GM23338 (cell line): Measurements from ENCODE around the gene PGLYRP2. TPM values are rescaled to one million over a fixed set of nuclear protein-coding genes. Genes with fewer than 3 reads are reported as not detected.

Source experiments
- ATAC-seq: fragments of 200-7000 bp; cut with Tn5 transposase; 3 replicates; pipeline ENCODE4 v1.9.1; 2020
- DNase-seq: peaks from one replicate; pipeline ENCODE4 v3.0.0-alpha.2; 2015; ENCODE audit warnings: low spot score
- H2AFZ ChIP-seq: fragments of 200-600 bp; sonication (generic); 2 replicates; pipeline ENCODE4 v1.8.0; 2016; ENCODE audit warnings: antibody characterized with exemption, mild to moderate bottlenecking, moderate library complexity
- H3F3A ChIP-seq: fragments of 200-600 bp; sonication (generic); replicated peaks from 2 replicates; pipeline ENCODE4 v1.8.0; 2017; ENCODE audit warnings: antibody characterized with exemption, mixed run types, low read depth
- H3K27ac ChIP-seq: fragments of 200-600 bp; sonication (generic); 2 replicates; pipeline ENCODE4 v1.6.1; 2016; ENCODE audit warnings: low read depth
- H3K27me3 ChIP-seq: fragments of 200-600 bp; sonication (generic); 2 replicates; pipeline ENCODE4 v1.8.0; 2016; ENCODE audit warnings: mild to moderate bottlenecking, mixed run types, moderate library complexity; ENCODE audit not compliant: insufficient read depth
- H3K36me3 ChIP-seq: fragments of 200-600 bp; sonication (generic); 2 replicates; pipeline ENCODE4 v1.8.0; 2016; ENCODE audit warnings: mild to moderate bottlenecking; ENCODE audit not compliant: insufficient read depth
- H3K4me1 ChIP-seq: fragments of 200-600 bp; sonication (generic); 2 replicates; pipeline ENCODE4 v1.8.0; 2016; ENCODE audit warnings: mild to moderate bottlenecking, moderate library complexity; ENCODE audit not compliant: insufficient read depth
- H3K4me2 ChIP-seq: fragments of 200-600 bp; sonication (generic); 2 replicates; pipeline ENCODE4 v1.7.1; 2017; ENCODE audit warnings: mixed run types
- H3K4me3 ChIP-seq: fragments of 200-600 bp; sonication (generic); 2 replicates; pipeline ENCODE4 v1.6.1; 2016; ENCODE audit warnings: mixed run types
- H3K79me2 ChIP-seq: fragments of 200-600 bp; sonication (generic); replicated peaks from 2 replicates; pipeline ENCODE4 v1.8.0; 2017; ENCODE audit warnings: mild to moderate bottlenecking; ENCODE audit not compliant: insufficient read depth
- H3K9me2 ChIP-seq: fragments of 200-600 bp; sonication (generic); 2 replicates; pipeline ENCODE4 v1.8.0; 2017; ENCODE audit not compliant: insufficient read depth
- H4K20me1 ChIP-seq: fragments of 200-600 bp; sonication (generic); replicated peaks from 2 replicates; pipeline ENCODE4 v1.8.0; 2017; ENCODE audit warnings: mild to moderate bottlenecking; ENCODE audit not compliant: insufficient read depth
- H3K27ac Mint-ChIP-seq: 2 replicates; pipeline ENCODE4 v1.8.0; 2020; ENCODE audit warnings: inconsistent platforms, mild to moderate bottlenecking, moderate library complexity, mixed read lengths
- H3K27me3 Mint-ChIP-seq: 3 replicates; pipeline ENCODE4 v1.8.0; 2022; ENCODE audit warnings: low read depth, mild to moderate bottlenecking, moderate library complexity, mixed read lengths, inconsistent platforms; ENCODE audit not compliant: insufficient read depth, poor library complexity
- H3K36me3 Mint-ChIP-seq: 3 replicates; pipeline ENCODE4 v1.8.0; 2021; ENCODE audit warnings: low read depth, mild to moderate bottlenecking, inconsistent platforms, moderate library complexity, mixed read lengths
- H3K4me1 Mint-ChIP-seq: 3 replicates; pipeline ENCODE4 v1.8.0; 2020; ENCODE audit warnings: mild to moderate bottlenecking, inconsistent platforms, mixed read lengths
- H3K4me3 Mint-ChIP-seq: 3 replicates; pipeline ENCODE4 v1.8.0; 2021; ENCODE audit warnings: moderate library complexity, mild to moderate bottlenecking, inconsistent platforms, mixed read lengths
- H3K9me3 Mint-ChIP-seq: 3 replicates; pipeline ENCODE4 v1.8.0; 2020; ENCODE audit warnings: moderate library complexity, mild to moderate bottlenecking, inconsistent platforms, mixed read lengths
- CREB1 ChIP-seq: fragments of 250-450 bp; sonication (Bioruptor Pico); IDR thresholded peaks from 2 replicates; pipeline ENCODE4 v1.5.0; 2020; ENCODE audit warnings: low read depth, mild to moderate bottlenecking, moderate library complexity
- CTCF ChIP-seq, 2 experiments: fragments of 200-600 bp in 1 of 2; sonication (generic) in 1 of 2; conservative IDR thresholded peaks; 2 replicates each; pipeline versions ENCODE4 v1.5.1 to v1.6.1; 2016 to 2017; ENCODE audit warnings: antibody characterized with exemption in 2 of 2, low read depth in 2 of 2, mild to moderate bottlenecking in 2 of 2, moderate library complexity in 1 of 2
- ETS1 ChIP-seq: IDR thresholded peaks from 2 replicates; pipeline ENCODE4 v1.6.1; 2016; ENCODE audit warnings: antibody characterized with exemption
- EZH2 ChIP-seq: fragments of 200-600 bp; sonication (generic); IDR thresholded peaks from one replicate; pipeline ENCODE4 v1.8.0; 2017; ENCODE audit warnings: antibody characterized with exemption, mild to moderate bottlenecking, low read depth; ENCODE audit not compliant: unreplicated experiment
- EZH2phosphoT487 ChIP-seq: fragments of 200-600 bp; sonication (generic); IDR thresholded peaks from one replicate; pipeline ENCODE4 v1.8.1; 2018; ENCODE audit warnings: antibody characterized with exemption; ENCODE audit not compliant: unreplicated experiment
- JUNB ChIP-seq: IDR thresholded peaks from one replicate; pipeline ENCODE4 v1.6.1; 2016; ENCODE audit warnings: antibody characterized with exemption; ENCODE audit not compliant: unreplicated experiment
- NANOG ChIP-seq: IDR thresholded peaks from 2 replicates; pipeline ENCODE4 v1.6.1; 2016; ENCODE audit warnings: antibody characterized with exemption, borderline replicate concordance
- POLR2AphosphoS5 ChIP-seq: IDR thresholded peaks from 2 replicates; pipeline ENCODE4 v1.6.1; 2016; ENCODE audit warnings: antibody characterized with exemption, low read depth
- STAT1 ChIP-seq: IDR thresholded peaks from one replicate; pipeline ENCODE4 v1.6.1; 2016; ENCODE audit warnings: antibody characterized with exemption; ENCODE audit not compliant: unreplicated experiment
- ZNF114 ChIP-seq: fragments of 250-450 bp; sonication (Bioruptor Pico); IDR thresholded peaks from 2 replicates; pipeline ENCODE4 v1.5.0; 2020; ENCODE audit warnings: mild to moderate bottlenecking, moderate library complexity
- ZNF331 ChIP-seq: fragments of 250-450 bp; sonication (Bioruptor Pico); IDR thresholded peaks from 2 replicates; pipeline ENCODE4 v1.5.0; 2020; ENCODE audit warnings: low read depth, mild to moderate bottlenecking, moderate library complexity
- ZNF462 ChIP-seq: fragments of 250-450 bp; sonication (Bioruptor Pico); IDR thresholded peaks from 2 replicates; pipeline ENCODE4 v1.5.0; 2020; ENCODE audit warnings: mild to moderate bottlenecking, moderate library complexity
- polyA plus RNA-seq: library from polyadenylated mRNA; unstranded; fragments of >200 nt; fragmentation: Nextera tagmentation; extraction: Ambion mirVana; gene quantifications from 2 replicates; pipeline ENCODE4 v1.2.1, GENCODE V29; 2016
- total RNA-seq: library from RNA; depleted of rRNA; stranded (reverse); fragments of >200 nt; shearing (Covaris generic); gene quantifications from 2 replicates; pipeline ENCODE4 v1.2.3, GENCODE V29; 2014
- TF ChIP-seq, protein P1 (sequence below): IDR thresholded peaks from one replicate; pipeline ENCODE4 v1.6.1; 2018; ENCODE audit warnings: antibody characterized with exemption; ENCODE audit not compliant: unreplicated experiment

PGLYRP2 gene
- total and polyA plus RNA-seq, 2 experiments from 2014 or later, result not detected

- no peak overlapping the region for H3K27ac Mint-ChIP-seq
- peaks cover 74% of the 10 kb centered on the region for H3K9me3 Mint-ChIP-seq
- no peak overlapping the region; the same call in 2 of the 3 replicates for H3K4me3 Mint-ChIP-seq
- no peaks in the 10 kb centered on the region for H3K27me3 ChIP-seq
- no peaks in the 10 kb centered on the region for H3K36me3 ChIP-seq
- no peaks in the 10 kb centered on the region for H3K79me2 ChIP-seq
- peaks cover 6% of the 10 kb centered on the region for H3K27me3 Mint-ChIP-seq
- H3F3A ChIP-seq, result no peaks in the 10 kb centered on the region
- no peaks in the 10 kb centered on the region for H3K4me1 ChIP-seq
- ATAC-seq (peak; percentile 34; the same call in 2 of the 3 replicates), DNase-seq (peak; percentile 44)
- no peaks in the 10 kb centered on the region for H3K9me2 ChIP-seq
- TF ChIP-seq POLR2AphosphoS5 (no peak), STAT1 (no peak), ZNF114 (CRISPR knock-in tag) (no peak), NANOG (no peak), CTCF (conservative IDR thresholded peaks at IDR 0.05; ENCODE audit: low read depth in 2 of 2) (no peak), CREB1 (CRISPR knock-in tag) (no peak), ZNF331 (CRISPR knock-in tag) (no peak), ZNF462 (no peak), EZH2 (no peak), EZH2phosphoT487 (no peak), JUNB (no peak), ETS1 (no peak)
- TF ChIP-seq, protein P1, sequence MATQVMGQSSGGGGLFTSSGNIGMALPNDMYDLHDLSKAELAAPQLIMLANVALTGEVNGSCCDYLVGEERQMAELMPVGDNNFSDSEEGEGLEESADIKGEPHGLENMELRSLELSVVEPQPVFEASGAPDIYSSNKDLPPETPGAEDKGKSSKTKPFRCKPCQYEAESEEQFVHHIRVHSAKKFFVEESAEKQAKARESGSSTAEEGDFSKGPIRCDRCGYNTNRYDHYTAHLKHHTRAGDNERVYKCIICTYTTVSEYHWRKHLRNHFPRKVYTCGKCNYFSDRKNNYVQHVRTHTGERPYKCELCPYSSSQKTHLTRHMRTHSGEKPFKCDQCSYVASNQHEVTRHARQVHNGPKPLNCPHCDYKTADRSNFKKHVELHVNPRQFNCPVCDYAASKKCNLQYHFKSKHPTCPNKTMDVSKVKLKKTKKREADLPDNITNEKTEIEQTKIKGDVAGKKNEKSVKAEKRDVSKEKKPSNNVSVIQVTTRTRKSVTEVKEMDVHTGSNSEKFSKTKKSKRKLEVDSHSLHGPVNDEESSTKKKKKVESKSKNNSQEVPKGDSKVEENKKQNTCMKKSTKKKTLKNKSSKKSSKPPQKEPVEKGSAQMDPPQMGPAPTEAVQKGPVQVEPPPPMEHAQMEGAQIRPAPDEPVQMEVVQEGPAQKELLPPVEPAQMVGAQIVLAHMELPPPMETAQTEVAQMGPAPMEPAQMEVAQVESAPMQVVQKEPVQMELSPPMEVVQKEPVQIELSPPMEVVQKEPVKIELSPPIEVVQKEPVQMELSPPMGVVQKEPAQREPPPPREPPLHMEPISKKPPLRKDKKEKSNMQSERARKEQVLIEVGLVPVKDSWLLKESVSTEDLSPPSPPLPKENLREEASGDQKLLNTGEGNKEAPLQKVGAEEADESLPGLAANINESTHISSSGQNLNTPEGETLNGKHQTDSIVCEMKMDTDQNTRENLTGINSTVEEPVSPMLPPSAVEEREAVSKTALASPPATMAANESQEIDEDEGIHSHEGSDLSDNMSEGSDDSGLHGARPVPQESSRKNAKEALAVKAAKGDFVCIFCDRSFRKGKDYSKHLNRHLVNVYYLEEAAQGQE, result no peak
- H3K4me1 Mint-ChIP-seq, result no peaks in the 10 kb centered on the region
- no peaks in the 10 kb centered on the region for H4K20me1 ChIP-seq
- no peak overlapping the region for H2AFZ ChIP-seq
- peaks cover 32% of the 10 kb centered on the region for H3K36me3 Mint-ChIP-seq
- no peak overlapping the region for H3K4me3 ChIP-seq
- H3K27ac ChIP-seq, result no peak overlapping the region
- H3K4me2 ChIP-seq, result no peak overlapping the region
Measured at GRCh38 chr19:15498910-15499309, 19.6 kb upstream of the PGLYRP2 start.
